Stomach (tissue), 9 donors: Measurements from ENCODE around the gene ZMAT5. TPM values are rescaled to one million over a fixed set of nuclear protein-coding genes. Genes with fewer than 3 reads are reported as not detected.
A peak's percentile ranks its signal among the peaks of the same experiment; 100 is the strongest.

Experiments
- DNase-seq, 2 donors: peaks; one replicate each; pipeline versions ENCODE4 v3.0.0 to v3.0.0-alpha.2; 2013 to 2019
- H3K27ac ChIP-seq, 5 donors: fragments of 200-600 bp in 4 of 5; sonication (generic) in 4 of 5; one replicate each; pipeline ENCODE4 v1.5.1; 2013 to 2019; ENCODE audit warnings: mild to moderate bottlenecking in 1 of 5, moderate library complexity in 1 of 5
- H3K27me3 ChIP-seq, 3 donors: fragments of 200-600 bp; sonication (generic); one replicate each; pipeline ENCODE4 v1.5.1; 2017 to 2019; ENCODE audit warnings: mixed run types in 1 of 3
- H3K36me3 ChIP-seq, 4 donors: fragments of 200-600 bp; sonication (generic); 1 replicate in 3 of 4; 2 replicates in 1 of 4; pipeline ENCODE4 v1.5.1; 2016 to 2019
- H3K4me1 ChIP-seq, 4 donors: fragments of 200-600 bp; sonication (generic); one replicate each; pipeline ENCODE4 v1.5.1; 2016 to 2019
- H3K4me3 ChIP-seq, 4 donors: fragments of 200-600 bp; sonication (generic) in 3 of 4; one replicate each; pipeline ENCODE4 v1.5.1; 2016 to 2019; ENCODE audit warnings: mild to moderate bottlenecking in 1 of 4
- H3K9me3 ChIP-seq, 4 donors: fragments of 200-600 bp; sonication (generic); one replicate each; pipeline ENCODE4 v1.5.1; 2016 to 2019
- EP300 ChIP-seq: sonication (generic); formaldehyde crosslinking; IDR thresholded peaks from one replicate; pipeline ENCODE4 v1.6.1; 2017; ENCODE audit warnings: antibody characterized with exemption
- POLR2A ChIP-seq, 4 donors: fragments of 450-650 bp; IDR thresholded peaks; one replicate each; pipeline ENCODE4 v1.6.1; 2016; ENCODE audit warnings: antibody characterized with exemption in 4 of 4, control low read depth in 2 of 4, mild to moderate bottlenecking in 1 of 4, moderate library complexity in 1 of 4
- POLR2AphosphoS5 ChIP-seq, 3 donors: sonication (generic); formaldehyde crosslinking; IDR thresholded peaks; one replicate each; pipeline ENCODE4 v1.6.1; 2016; ENCODE audit warnings: antibody characterized with exemption in 3 of 3
- WGBS, 5 donors: extraction: QIAGEN DNeasy Blood & Tissue Kit in 3 of 5; methylation state at CpG; one replicate each; pipeline versions ENCODE4 v1.1.5 to v1.1.7; 2013 to 2018; 5-methylcytosine and 5-hydroxymethylcytosine counted together
- intact Hi-C: fragments of 100-400 bp; cut with DNase I; formaldehyde crosslinking; loops from one replicate; pipeline ENCODE4 v1.15.1; 2023; ENCODE audit warnings: low total_unique reads
- polyA plus RNA-seq, 3 donors: library from polyadenylated mRNA; stranded (reverse); fragments of 200-250 nt; gene quantifications; one replicate each; pipeline ENCODE4 v1.2.3, GENCODE V29; 2013
- total RNA-seq, 5 donors: library from RNA; depleted of rRNA; stranded (reverse); fragments of >200 nt; gene quantifications; one replicate each; pipeline versions ENCODE4 v1.1.0 to v1.2.3, GENCODE V29; 2014 to 2016
- TF ChIP-seq, protein P1 (sequence below), 7 experiments: fragments of 450-650 bp in 4 of 7; fragments of 200-600 bp in 3 of 7; sonication (generic) in 3 of 7; IDR thresholded peaks; one replicate each; pipeline ENCODE4 v1.5.1; 2016 to 2019; ENCODE audit warnings: antibody characterized with exemption in 7 of 7, control low read depth in 2 of 7, mild to moderate bottlenecking in 1 of 7
- donor health status: healthy with polysubstance abuse.
- donor health status: Bipolar disorder and iron deficiency.
- donor health status: healthy.

Gene ZMAT5
- total and polyA plus RNA-seq, 8 donors, result 0.58 to 37.9 (median 14.8) TPM

DNA sequence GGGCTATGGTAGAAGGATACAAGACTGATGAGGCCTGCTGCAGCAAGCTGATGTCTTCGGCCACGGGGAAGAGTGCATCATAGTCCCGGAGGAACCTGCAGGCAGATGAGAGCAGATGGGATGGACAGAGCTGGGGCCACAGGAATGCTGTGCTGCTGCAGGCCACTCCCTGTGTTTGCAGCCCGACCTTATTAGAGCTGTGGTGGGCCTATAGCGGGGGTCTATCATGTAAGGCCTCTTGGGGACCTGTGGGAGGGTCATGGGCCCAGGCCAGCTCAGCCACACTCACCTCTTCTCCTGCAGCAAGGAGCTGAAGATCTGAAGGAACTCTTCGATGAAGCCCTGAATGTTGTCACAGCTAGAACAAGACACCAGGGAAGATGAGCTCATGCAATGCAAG is 39.4 kb upstream of the ZMAT5 start:
- no peak for TF ChIP-seq POLR2A (IDR thresholded peaks at IDR 0.05)
- TF ChIP-seq, protein P1, sequence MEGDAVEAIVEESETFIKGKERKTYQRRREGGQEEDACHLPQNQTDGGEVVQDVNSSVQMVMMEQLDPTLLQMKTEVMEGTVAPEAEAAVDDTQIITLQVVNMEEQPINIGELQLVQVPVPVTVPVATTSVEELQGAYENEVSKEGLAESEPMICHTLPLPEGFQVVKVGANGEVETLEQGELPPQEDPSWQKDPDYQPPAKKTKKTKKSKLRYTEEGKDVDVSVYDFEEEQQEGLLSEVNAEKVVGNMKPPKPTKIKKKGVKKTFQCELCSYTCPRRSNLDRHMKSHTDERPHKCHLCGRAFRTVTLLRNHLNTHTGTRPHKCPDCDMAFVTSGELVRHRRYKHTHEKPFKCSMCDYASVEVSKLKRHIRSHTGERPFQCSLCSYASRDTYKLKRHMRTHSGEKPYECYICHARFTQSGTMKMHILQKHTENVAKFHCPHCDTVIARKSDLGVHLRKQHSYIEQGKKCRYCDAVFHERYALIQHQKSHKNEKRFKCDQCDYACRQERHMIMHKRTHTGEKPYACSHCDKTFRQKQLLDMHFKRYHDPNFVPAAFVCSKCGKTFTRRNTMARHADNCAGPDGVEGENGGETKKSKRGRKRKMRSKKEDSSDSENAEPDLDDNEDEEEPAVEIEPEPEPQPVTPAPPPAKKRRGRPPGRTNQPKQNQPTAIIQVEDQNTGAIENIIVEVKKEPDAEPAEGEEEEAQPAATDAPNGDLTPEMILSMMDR (IDR thresholded peaks at IDR 0.05), result no peak
- TF ChIP-seq POLR2AphosphoS5 (IDR thresholded peaks at IDR 0.05), result no peak
- no peak for TF ChIP-seq EP300
- H3K9me3 ChIP-seq, result no peaks in the 10 kb centered on the region
- no peak overlapping the region for H3K27ac ChIP-seq
- H3K4me1 ChIP-seq, result peaks cover 18 to 43% (median 31%) of the 10 kb centered on the region in 4 donors
- DNase-seq, result no peak
- peaks cover 59 to 99% (median 96%) of the 10 kb centered on the region in 4 donors for H3K36me3 ChIP-seq
- intact Hi-C loops, result no loop called here
- WGBS, 5 donors, result 76 to 88% (median 86%) methylated on average over 5 to 6 of the region's 6 CpGs
- no peak overlapping the region for H3K4me3 ChIP-seq
- H3K27me3 ChIP-seq, result no peaks in the 10 kb centered on the region

GRCh38 chr22:29804985-29805384 is 38.2 kb upstream of the ZMAT5 start:
- no peaks in the 10 kb centered on the region for H3K9me3 ChIP-seq
- DNase-seq, result no peak
- H3K27ac ChIP-seq, result peak overlapping the region in 1 of 5 donors; percentile 14
- intact Hi-C loops, result no loop called here
- no peaks in the 10 kb centered on the region for H3K27me3 ChIP-seq
- WGBS, 5 donors, result 33 to 81% (median 61%) methylated on average over 1 to 2 of the region's 2 CpGs
- peaks cover 70 to 99% (median 96%) of the 10 kb centered on the region in 4 donors for H3K36me3 ChIP-seq
- no peak overlapping the region for H3K4me3 ChIP-seq
- peaks cover 23 to 43% (median 30%) of the 10 kb centered on the region in 4 donors for H3K4me1 ChIP-seq
- TF ChIP-seq POLR2AphosphoS5 (IDR thresholded peaks at IDR 0.05) (no peak), EP300 (no peak), POLR2A (IDR thresholded peaks at IDR 0.05) (no peak)
- TF ChIP-seq, protein P1 (IDR thresholded peaks at IDR 0.05), result no peak

DNA sequence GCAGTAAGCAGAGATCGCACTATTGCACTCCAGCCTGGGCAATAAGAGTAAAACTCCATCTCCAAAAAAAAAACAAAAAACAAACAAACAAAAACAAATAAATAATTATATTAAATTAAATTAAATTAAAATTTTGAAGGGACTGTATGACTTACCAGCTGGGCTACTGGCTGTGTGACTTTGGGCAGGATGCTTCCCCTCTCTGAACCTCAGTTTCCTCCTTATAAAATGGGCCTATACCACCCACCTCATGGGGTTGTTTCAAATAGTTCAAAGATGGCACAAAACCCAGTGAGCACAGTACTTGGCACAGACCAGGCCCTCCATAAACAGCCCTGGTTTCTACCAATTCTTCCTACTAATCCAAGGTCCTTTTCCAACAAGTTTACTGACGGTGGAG is 36.4 kb upstream of the ZMAT5 start:
- Histone ChIP-seq H3K27ac (no peak overlapping the region), H3K9me3 (no peaks in the 10 kb centered on the region), H3K4me3 (no peak overlapping the region), H3K27me3 (no peaks in the 10 kb centered on the region), H3K4me1 (peaks cover 39 to 55% (median 46%) of the 10 kb centered on the region in 4 donors), H3K36me3 (peaks cover 72 to 99% (median 88%) of the 10 kb centered on the region in 4 donors)
- DNase-seq, result no peak
- no peak for TF ChIP-seq POLR2A (IDR thresholded peaks at IDR 0.05)
- no peak for TF ChIP-seq EP300
- TF ChIP-seq POLR2AphosphoS5 (IDR thresholded peaks at IDR 0.05), result no peak
- TF ChIP-seq, protein P1 (IDR thresholded peaks at IDR 0.05), result no peak
- 97 to 100% (median 98%) methylated on average over 2 of the region's 2 CpGs for WGBS, 5 donors
- intact Hi-C loops, result no loop called here

DNA sequence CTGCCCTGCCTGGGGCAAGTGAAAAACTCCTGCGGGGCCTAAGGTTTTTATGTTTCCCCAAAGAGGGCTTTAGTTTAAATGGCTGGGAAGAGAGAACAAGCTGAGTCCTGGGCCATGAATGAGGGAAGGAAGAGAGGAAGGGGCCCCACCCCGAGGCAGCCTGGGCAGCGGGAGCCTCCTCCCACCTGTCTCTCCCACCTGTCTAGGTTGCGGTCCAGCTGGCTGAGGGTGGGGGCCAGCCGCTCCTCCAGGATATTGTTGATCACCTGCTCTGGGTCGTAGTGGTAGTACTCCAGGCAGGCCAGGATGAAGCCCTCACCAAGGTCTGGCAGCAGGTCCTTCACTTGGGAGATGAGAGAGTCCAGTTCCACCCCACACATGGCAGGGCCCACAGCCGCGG is 35.0 kb upstream of the ZMAT5 start:
- peak in 1 of 2 donors; percentile 50 for DNase-seq
- H3K4me1 ChIP-seq, result peaks cover 44 to 69% (median 56%) of the 10 kb centered on the region in 4 donors
- 43 to 74% (median 54%) methylated on average over 8 of the region's 8 CpGs for WGBS, 5 donors
- no peaks in the 10 kb centered on the region for H3K9me3 ChIP-seq
- intact Hi-C loops, result no loop called here
- TF ChIP-seq EP300 (no peak), POLR2AphosphoS5 (IDR thresholded peaks at IDR 0.05) (no peak), POLR2A (IDR thresholded peaks at IDR 0.05) (no peak)
- TF ChIP-seq, protein P1 (IDR thresholded peaks at IDR 0.05), result no peak
- H3K27me3 ChIP-seq, result no peaks in the 10 kb centered on the region
- peaks cover 61 to 99% (median 84%) of the 10 kb centered on the region in 4 donors for H3K36me3 ChIP-seq
- no peak overlapping the region for H3K4me3 ChIP-seq
- H3K27ac ChIP-seq, result peak overlapping the region; percentile 69 to 89 (median 83)
